IPS-NIHi11 (cell line): ENCODE measurements around the gene GLP1R.

ENCODE experiments used
- DNase-seq: peaks from one replicate; pipeline ENCODE4 v3.0.0; 2012; ENCODE audit warnings: mixed read lengths, low spot score

Gene GLP1R

GRCh38 chr6:39062014-39062740, 13.6 kb downstream of the GLP1R start:
- DNase-seq = no peak

GRCh38 chr6:39063526-39063925, 14.9 kb downstream of the GLP1R start:
- DNase-seq = no peak

- DNase-seq = no peak
These were observed 17.0 kb downstream of the GLP1R start for GRCh38 chr6:39065561-39065960.

- DNase-seq = no peak
These were observed 19.8 kb downstream of the GLP1R start for GRCh38 chr6:39068391-39068790.

GRCh38 chr6:39072830-39073229, 24.2 kb downstream of the GLP1R start:
- no peak for DNase-seq

- no peak for DNase-seq
These were observed 25.1 kb downstream of the GLP1R start for GRCh38 chr6:39073471-39074355.

- DNase-seq = no peak
These were observed 25.9 kb downstream of the GLP1R start for GRCh38 chr6:39074486-39074885.

GRCh38 chr6:39075010-39075686, 26.6 kb downstream of the GLP1R start:
- no peak for DNase-seq

GRCh38 chr6:39075807-39076622, 27.4 kb downstream of the GLP1R start:
- no peak for DNase-seq

GRCh38 chr6:39076623-39077535, 28.3 kb downstream of the GLP1R start:
- no peak for DNase-seq

- no peak for DNase-seq
These were observed 29.5 kb downstream of the GLP1R start for GRCh38 chr6:39077882-39078594.

- no peak for DNase-seq
These were observed 30.1 kb downstream of the GLP1R start for GRCh38 chr6:39078695-39079094.

- no peak for DNase-seq
These were observed 30.9 kb downstream of the GLP1R start for GRCh38 chr6:39079197-39080125.

- DNase-seq = no peak
These were observed 31.8 kb downstream of the GLP1R start for GRCh38 chr6:39080246-39080875.

- DNase-seq = no peak
These were observed 33.7 kb downstream of the GLP1R start for GRCh38 chr6:39082310-39082709.

- DNase-seq = no peak
These were observed 34.7 kb downstream of the GLP1R start for GRCh38 chr6:39083231-39083634.

GRCh38 chr6:39084506-39084905, 35.9 kb downstream of the GLP1R start:
- no peak for DNase-seq

- no peak for DNase-seq
These were observed 36.7 kb downstream of the GLP1R start for GRCh38 chr6:39085129-39085797.
